HG03442 (cell line): ENCODE results near the gene ATP13A4.
"Not testable (repeated sequence)": the region's sequence is repeated elsewhere in the genome, so short reads cannot be mapped to it uniquely, and the experiment has no call there.

Experiments
- ATAC-seq: cut with Tn5 transposase; IDR thresholded peaks from one replicate; pipeline ENCODE4 v1.9.1; 2021; ENCODE audit warnings: mild to moderate bottlenecking, moderate library complexity; ENCODE audit not compliant: unreplicated experiment

ATP13A4 gene

GRCh38 chr3:193563426-193563825, 8.7 kb upstream of the ATP13A4 start:
- no peak for ATAC-seq

GRCh38 chr3:193560870-193561269, 6.2 kb upstream of the ATP13A4 start:
- no peak for ATAC-seq

GRCh38 chr3:193560091-193560490, 5.4 kb upstream of the ATP13A4 start:
- ATAC-seq: no peak

DNA sequence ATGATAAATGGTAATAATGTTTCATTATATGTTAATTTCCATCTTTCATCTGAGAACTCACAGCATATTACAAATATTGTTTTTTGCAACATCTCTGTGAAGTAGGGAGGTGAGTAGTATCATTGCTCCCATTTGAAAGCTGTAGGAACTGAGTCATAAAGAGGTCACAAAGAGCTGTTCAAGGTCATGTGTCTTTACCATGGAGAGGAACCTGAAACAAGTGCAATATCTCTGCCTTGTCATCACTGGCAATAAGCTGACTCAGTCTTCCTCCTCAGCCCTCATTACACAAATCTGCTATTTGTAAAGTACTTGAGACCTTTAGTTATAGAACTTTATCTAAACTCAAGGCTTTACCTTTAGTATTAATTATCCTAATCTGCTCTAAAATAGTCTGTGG, 4.4 kb upstream of the ATP13A4 start:
- no peak for ATAC-seq

DNA sequence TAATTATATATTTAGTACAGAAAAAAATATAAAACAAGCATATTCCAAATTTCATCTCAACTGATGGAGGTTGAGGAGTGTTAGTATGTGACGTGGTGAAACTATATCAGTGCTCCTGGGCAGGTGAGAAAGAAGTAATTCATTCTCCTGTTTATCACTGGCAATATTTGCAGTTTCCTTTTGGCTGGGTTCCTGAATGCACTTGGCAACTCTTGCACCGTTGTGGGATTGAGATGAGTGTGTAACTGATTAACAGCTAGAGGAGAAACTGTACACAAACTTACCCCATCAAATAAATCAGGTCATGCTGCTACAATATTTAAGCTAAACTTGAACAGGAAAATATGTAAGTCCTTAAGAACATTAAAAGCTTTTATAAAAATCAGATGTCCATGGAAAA, 2.1 kb upstream of the ATP13A4 start:
- no peak for ATAC-seq

GRCh38 chr3:193553586-193553985, 1.1 kb downstream of the ATP13A4 start:
- ATAC-seq: no peak

GRCh38 chr3:193552923-193553322, 1.8 kb downstream of the ATP13A4 start:
- no peak for ATAC-seq

- ATAC-seq: no peak
Observed at GRCh38 chr3:193548406-193548805, 6.3 kb downstream of the ATP13A4 start.

DNA sequence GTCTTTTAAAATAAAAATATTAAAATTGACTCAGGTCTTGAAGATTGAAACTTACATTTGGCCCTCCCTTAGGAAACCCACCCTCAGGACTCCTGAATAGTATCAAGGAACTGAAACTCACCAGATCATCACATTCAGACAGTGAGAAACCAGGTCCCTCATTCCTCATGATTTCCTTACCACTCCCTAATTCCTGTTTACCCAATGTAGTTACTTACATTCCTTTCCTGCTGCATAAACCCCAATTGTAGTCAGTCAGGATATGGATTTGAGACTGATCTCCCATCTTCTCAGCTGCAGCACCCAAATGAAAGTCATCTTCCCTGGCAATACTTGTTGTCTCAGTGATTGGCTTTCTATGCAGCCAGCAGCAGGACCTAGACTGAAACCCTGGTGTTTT, 8.6 kb downstream of the ATP13A4 start:
- no peak for ATAC-seq

- no peak for ATAC-seq
Observed at GRCh38 chr3:193545304-193545703, 9.4 kb downstream of the ATP13A4 start.

DNA sequence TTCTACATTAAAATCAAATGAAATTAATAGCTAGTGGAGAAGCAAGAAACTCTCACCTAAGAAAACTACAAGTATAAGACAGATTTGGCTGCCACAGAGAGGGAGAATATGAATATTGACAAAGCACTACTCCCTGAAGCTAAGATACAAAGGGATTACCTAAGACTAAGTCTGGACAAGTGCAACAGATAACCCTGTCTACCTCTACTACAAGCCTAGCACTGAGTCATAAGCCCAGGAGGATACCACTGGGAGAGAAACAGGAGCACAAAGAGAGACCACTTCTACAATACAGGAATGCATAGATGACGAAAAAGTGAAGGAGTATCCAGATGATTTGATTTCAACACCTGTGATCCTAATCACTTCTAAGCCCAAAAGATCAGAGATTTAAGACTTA, 10.4 kb downstream of the ATP13A4 start:
- ATAC-seq: no peak

DNA sequence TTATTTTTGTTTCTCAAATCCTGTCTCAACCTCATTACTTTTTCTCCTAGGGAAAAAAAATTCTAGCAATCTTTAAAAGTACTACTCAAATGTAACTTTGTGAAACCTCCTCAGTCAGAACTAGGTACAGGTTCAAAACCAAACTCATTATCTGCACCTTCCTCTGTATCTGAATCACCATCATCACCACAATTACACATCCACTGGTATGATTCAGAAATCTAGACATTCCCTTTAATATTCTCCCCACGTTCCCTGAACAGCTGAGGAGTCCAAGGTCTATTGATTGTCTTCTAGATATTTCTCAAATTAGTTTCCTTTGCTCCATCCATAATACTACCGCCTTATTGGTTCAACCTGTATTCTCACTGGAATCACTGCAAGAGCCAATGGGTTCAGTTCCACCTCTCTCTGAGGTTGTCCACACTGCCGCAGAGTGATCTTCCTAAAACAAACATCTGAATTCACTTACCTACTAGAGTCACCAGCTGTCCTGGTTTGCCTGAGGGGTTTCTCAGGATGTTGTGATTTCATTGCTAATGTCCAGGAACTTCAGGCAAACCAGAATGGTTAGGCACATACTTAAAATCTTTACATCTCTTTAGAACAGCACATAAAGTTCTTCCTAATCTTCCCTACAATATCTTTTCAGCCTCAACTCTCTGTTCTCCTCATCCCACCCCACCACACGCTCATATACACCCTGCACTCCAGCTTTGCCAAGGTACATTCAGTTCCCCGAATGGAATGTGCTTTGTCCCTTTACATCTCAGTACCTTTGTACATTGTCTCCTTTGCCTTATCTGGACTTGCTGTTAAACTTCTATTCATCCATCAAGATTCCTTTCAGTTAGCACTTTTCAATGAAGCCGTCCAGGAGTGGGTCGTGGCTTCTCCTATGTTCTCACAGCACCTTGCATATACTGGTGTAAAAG, 24.2 kb downstream of the ATP13A4 start:
- no peak for ATAC-seq

DNA sequence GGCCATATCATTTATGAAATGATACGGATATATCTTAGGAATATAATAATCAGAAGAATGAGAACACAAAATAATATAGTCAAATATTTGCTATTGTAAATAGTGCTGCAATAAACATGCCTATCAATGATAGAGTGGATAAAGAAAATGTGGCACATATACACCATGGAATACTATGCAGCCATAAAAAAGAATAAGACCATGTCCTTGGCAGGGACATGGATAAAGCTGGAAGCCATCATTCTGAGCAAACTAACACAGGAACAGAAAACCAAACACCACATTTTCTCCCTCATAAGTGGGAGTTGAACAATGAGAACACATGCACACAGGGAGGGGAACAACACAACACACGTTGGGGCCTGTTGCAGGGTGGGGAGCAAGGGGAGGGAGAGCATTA, 28.6 kb downstream of the ATP13A4 start:
- not testable (repeated sequence) for ATAC-seq

DNA sequence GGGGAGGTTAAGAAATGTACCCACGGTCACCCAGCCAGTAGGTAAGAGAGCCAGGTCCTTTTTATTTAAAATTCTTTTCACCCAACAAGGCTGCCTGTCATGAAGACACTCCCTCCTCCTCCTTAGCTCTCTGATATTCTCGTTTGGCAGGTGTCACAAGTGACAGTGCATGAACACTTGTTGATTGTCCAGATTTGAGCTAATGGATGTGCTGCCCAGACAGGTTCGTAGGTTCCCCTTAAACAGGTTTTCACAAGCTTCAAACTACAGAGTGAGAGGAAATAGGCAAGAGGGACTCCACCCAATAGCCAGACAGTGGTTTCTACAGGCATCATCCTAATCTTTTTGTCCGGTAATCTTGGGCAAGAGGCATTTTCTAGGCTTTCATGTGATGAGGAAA, 32.2 kb downstream of the ATP13A4 start:
- no peak for ATAC-seq

- no peak for ATAC-seq
Observed at GRCh38 chr3:193520738-193521137, 34.0 kb downstream of the ATP13A4 start.

DNA sequence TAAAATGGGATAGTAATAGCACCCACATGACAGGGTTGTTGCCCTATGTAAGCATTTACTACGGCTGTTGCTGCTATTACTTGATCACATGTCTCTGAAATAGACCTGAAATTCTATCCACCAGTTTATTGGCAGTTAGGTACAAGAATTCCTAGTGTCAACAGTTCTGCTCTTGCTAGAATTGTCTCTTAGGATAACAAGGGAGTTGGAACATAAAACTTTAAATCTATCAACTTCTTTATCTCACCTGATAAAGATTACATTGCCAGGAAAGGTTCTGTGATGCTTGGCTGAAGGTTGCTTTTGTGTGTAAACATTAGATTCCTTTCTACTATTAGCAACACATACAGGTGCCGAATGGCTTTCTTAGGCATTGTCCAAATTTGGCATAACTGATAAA, 38.7 kb downstream of the ATP13A4 start:
- ATAC-seq: no peak

DNA sequence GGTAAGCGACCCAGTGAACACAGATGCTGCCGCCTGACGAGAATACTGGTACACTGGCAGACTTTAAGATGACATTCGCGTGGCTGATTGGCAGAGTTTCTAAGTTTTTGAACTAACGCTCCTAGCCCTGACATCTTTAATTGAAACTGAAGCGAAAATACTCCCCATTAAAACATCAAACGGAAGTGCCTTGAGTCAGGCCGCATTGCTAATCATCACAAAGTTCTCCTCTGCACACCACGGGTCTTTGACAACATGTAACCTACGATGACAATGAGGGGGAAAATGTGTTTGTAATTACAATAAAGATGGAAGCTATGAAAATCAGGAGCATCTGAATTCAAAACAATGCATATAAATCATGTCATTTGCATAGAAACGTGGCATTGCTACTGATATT, 44.5 kb downstream of the ATP13A4 start:
- ATAC-seq: no peak

- no peak for ATAC-seq
Observed at GRCh38 chr3:193509103-193509965, 45.4 kb downstream of the ATP13A4 start.

DNA sequence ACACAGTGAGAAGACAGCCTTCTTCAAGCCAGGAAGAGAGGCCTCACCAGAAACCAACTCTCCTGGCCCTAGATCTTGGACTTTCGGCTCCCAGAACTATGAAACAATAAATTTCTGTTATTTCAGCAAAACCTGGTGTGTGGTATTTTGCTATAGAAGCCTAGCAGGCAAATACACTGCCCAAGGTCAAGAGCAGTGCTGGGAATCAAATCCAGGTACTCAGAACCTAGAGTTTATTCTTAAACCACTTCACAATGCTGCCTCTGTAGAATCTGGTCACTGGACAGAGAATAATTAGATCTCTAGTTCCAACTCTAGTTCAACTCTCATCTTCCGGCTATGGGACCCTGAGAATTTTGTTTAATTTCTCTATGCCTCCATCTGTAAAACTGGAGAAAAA, 46.6 kb downstream of the ATP13A4 start:
- no peak for ATAC-seq

GRCh38 chr3:193507566-193507965, 47.1 kb downstream of the ATP13A4 start:
- no peak for ATAC-seq

GRCh38 chr3:193506921-193507320, 47.8 kb downstream of the ATP13A4 start:
- no peak for ATAC-seq

- ATAC-seq: no peak
Observed at GRCh38 chr3:193502871-193503270, 51.8 kb downstream of the ATP13A4 start.
